Measurements from ENCODE around the gene GOLGA5.
"Not testable (repeated sequence)": the region's sequence is repeated elsewhere in the genome, so short reads cannot be mapped to it uniquely, and the experiment has no call there.

GOLGA5 gene

GRCh38 chr14:92853136-92853535, 59.0 kb downstream of the GOLGA5 start:
- H3K4me3 Mint-ChIP-seq, result peak overlapping the region; percentile 19 to 46
- peaks cover 6 to 18% of the 10 kb centered on the region in 2 donors for H3K4me1 Mint-ChIP-seq (ENCODE audit: low read depth in 2 of 2)
- not testable (repeated sequence) for H3K36me3 Mint-ChIP-seq (ENCODE audit: insufficient read depth); H3K9me3 Mint-ChIP-seq; H3K27ac Mint-ChIP-seq; ATAC-seq (replicated peaks)
- peaks cover 24 to 38% of the 10 kb centered on the region in 2 donors for H3K27me3 Mint-ChIP-seq
- DNase-seq, result peak; percentile 9 to 31 (median 12)

GRCh38 chr14:92860049-92860840, 66.1 kb downstream of the GOLGA5 start:
- no peaks in the 10 kb centered on the region for H3K9me3 Mint-ChIP-seq
- H3K27me3 Mint-ChIP-seq, result peaks cover 7 to 30% of the 10 kb centered on the region in 2 donors
- no peak overlapping the region for H3K4me3 Mint-ChIP-seq
- no peaks in the 10 kb centered on the region for H3K4me1 Mint-ChIP-seq (ENCODE audit: low read depth in 2 of 2)
- ATAC-seq (replicated peaks) (no peak), DNase-seq (no peak)
- no peaks in the 10 kb centered on the region for H3K36me3 Mint-ChIP-seq (ENCODE audit: insufficient read depth)
- no peak overlapping the region for H3K27ac Mint-ChIP-seq

GRCh38 chr14:92861856-92862745, 68.0 kb downstream of the GOLGA5 start:
- Mint-ChIP-seq H3K27me3 (peaks cover 8 to 34% of the 10 kb centered on the region in 2 donors), H3K4me1 (ENCODE audit: low read depth in 2 of 2) (no peaks in the 10 kb centered on the region), H3K27ac (no peak overlapping the region), H3K4me3 (no peak overlapping the region), H3K9me3 (no peaks in the 10 kb centered on the region), H3K36me3 (ENCODE audit: insufficient read depth) (no peaks in the 10 kb centered on the region)
- ATAC-seq (replicated peaks) (no peak), DNase-seq (no peak)

GRCh38 chr14:92863286-92864080, 69.4 kb downstream of the GOLGA5 start:
- ATAC-seq (replicated peaks) (no peak), DNase-seq (no peak)
- H3K36me3 Mint-ChIP-seq (ENCODE audit: insufficient read depth), result no peaks in the 10 kb centered on the region
- peaks cover 21 to 47% of the 10 kb centered on the region in 2 donors for H3K27me3 Mint-ChIP-seq
- H3K9me3 Mint-ChIP-seq, result no peaks in the 10 kb centered on the region
- no peak overlapping the region for H3K27ac Mint-ChIP-seq
- H3K4me1 Mint-ChIP-seq (ENCODE audit: low read depth in 2 of 2), result no peaks in the 10 kb centered on the region
- no peak overlapping the region for H3K4me3 Mint-ChIP-seq

GRCh38 chr14:92865674-92866073, 71.6 kb downstream of the GOLGA5 start:
- H3K4me1 Mint-ChIP-seq (ENCODE audit: low read depth in 2 of 2), result no peaks in the 10 kb centered on the region
- H3K36me3 Mint-ChIP-seq (ENCODE audit: insufficient read depth), result no peaks in the 10 kb centered on the region
- peaks cover 21 to 44% of the 10 kb centered on the region in 2 donors for H3K27me3 Mint-ChIP-seq
- no peak for DNase-seq
- H3K4me3 Mint-ChIP-seq, result no peak overlapping the region
- H3K9me3 Mint-ChIP-seq, result no peaks in the 10 kb centered on the region
- H3K27ac Mint-ChIP-seq, result no peak overlapping the region
- no peak for ATAC-seq (replicated peaks)

- Mint-ChIP-seq H3K9me3 (no peaks in the 10 kb centered on the region), H3K27ac (no peak overlapping the region), H3K4me1 (ENCODE audit: low read depth in 2 of 2) (no peaks in the 10 kb centered on the region), H3K4me3 (no peak overlapping the region), H3K27me3 (peaks cover 21 to 39% of the 10 kb centered on the region in 2 donors), H3K36me3 (ENCODE audit: insufficient read depth) (no peaks in the 10 kb centered on the region)
- DNase-seq (no peak), ATAC-seq (replicated peaks) (no peak)
Measured at GRCh38 chr14:92866181-92866752, 72.2 kb downstream of the GOLGA5 start.

- ATAC-seq (replicated peaks) (no peak), DNase-seq (no peak)
- Mint-ChIP-seq H3K36me3 (ENCODE audit: insufficient read depth) (no peaks in the 10 kb centered on the region), H3K4me1 (ENCODE audit: low read depth in 2 of 2) (no peaks in the 10 kb centered on the region), H3K4me3 (no peak overlapping the region), H3K9me3 (no peaks in the 10 kb centered on the region), H3K27ac (no peak overlapping the region), H3K27me3 (peaks cover 21 to 33% of the 10 kb centered on the region in 2 donors)
Measured at GRCh38 chr14:92866901-92867865, 73.1 kb downstream of the GOLGA5 start.

GRCh38 chr14:92874962-92875661, 81.0 kb downstream of the GOLGA5 start:
- DNase-seq (no peak), ATAC-seq (replicated peaks) (no peak)
- Mint-ChIP-seq H3K4me1 (ENCODE audit: low read depth in 2 of 2) (no peaks in the 10 kb centered on the region), H3K9me3 (no peaks in the 10 kb centered on the region), H3K27ac (no peak overlapping the region), H3K36me3 (ENCODE audit: insufficient read depth) (no peaks in the 10 kb centered on the region), H3K4me3 (no peak overlapping the region), H3K27me3 (peaks cover 33 to 45% of the 10 kb centered on the region in 2 donors)

- ATAC-seq (replicated peaks) (no peak), DNase-seq (no peak)
- no peaks in the 10 kb centered on the region for H3K36me3 Mint-ChIP-seq (ENCODE audit: insufficient read depth)
- no peaks in the 10 kb centered on the region for H3K4me1 Mint-ChIP-seq (ENCODE audit: low read depth in 2 of 2)
- H3K9me3 Mint-ChIP-seq, result no peaks in the 10 kb centered on the region
- H3K27ac Mint-ChIP-seq, result no peak overlapping the region
- H3K4me3 Mint-ChIP-seq, result no peak overlapping the region
- peaks cover 52 to 66% of the 10 kb centered on the region in 2 donors for H3K27me3 Mint-ChIP-seq
Measured at GRCh38 chr14:92877757-92878431, 83.8 kb downstream of the GOLGA5 start.

GRCh38 chr14:92880351-92880750, 86.2 kb downstream of the GOLGA5 start:
- Mint-ChIP-seq H3K9me3 (no peaks in the 10 kb centered on the region), H3K36me3 (ENCODE audit: insufficient read depth) (no peaks in the 10 kb centered on the region), H3K4me1 (ENCODE audit: low read depth in 2 of 2) (no peaks in the 10 kb centered on the region), H3K27ac (no peak overlapping the region), H3K27me3 (peaks cover 63 to 65% of the 10 kb centered on the region in 2 donors), H3K4me3 (no peak overlapping the region)
- ATAC-seq (replicated peaks) (no peak), DNase-seq (no peak)

- no peaks in the 10 kb centered on the region for H3K36me3 Mint-ChIP-seq (ENCODE audit: insufficient read depth)
- no peak overlapping the region for H3K27ac Mint-ChIP-seq
- H3K27me3 Mint-ChIP-seq, result peaks cover 68 to 69% of the 10 kb centered on the region in 2 donors
- DNase-seq, result no peak
- no peak for ATAC-seq (replicated peaks)
- no peaks in the 10 kb centered on the region for H3K4me1 Mint-ChIP-seq (ENCODE audit: low read depth in 2 of 2)
- H3K4me3 Mint-ChIP-seq, result no peak overlapping the region
- H3K9me3 Mint-ChIP-seq, result no peaks in the 10 kb centered on the region
Measured at GRCh38 chr14:92880851-92881250, 86.7 kb downstream of the GOLGA5 start.

Data from effector memory CD8-positive, alpha-beta T cell (primary cell).